Fibroblast of lung (primary cell): ENCODE results near the gene TMTC4. TPM values are rescaled to one million over a fixed set of nuclear protein-coding genes. Genes with fewer than 3 reads are reported as not detected.
A peak's percentile ranks its signal among the peaks of the same experiment; 100 is the strongest.

Source experiments
- DNase-seq, 2 donors: peaks; one replicate each; pipeline versions ENCODE4 v3.0.0 to v3.0.0-alpha.2; 2010; ENCODE audit warnings: low read depth in 2 of 2
- H2AFZ ChIP-seq: 2 replicates; pipeline ENCODE4 v1.5.1; 2012; ENCODE audit warnings: low read length, control low read depth, inconsistent platforms
- H3K27ac ChIP-seq: 2 replicates; pipeline ENCODE4 v1.5.1; 2011; ENCODE audit warnings: low read length, control low read depth; ENCODE audit not compliant: insufficient read depth
- H3K27me3 ChIP-seq: 2 replicates; pipeline ENCODE4 v1.5.1; 2011; ENCODE audit warnings: mild to moderate bottlenecking, low read length; ENCODE audit not compliant: control insufficient read depth, insufficient read depth
- H3K36me3 ChIP-seq: 2 replicates; pipeline ENCODE4 v1.5.1; 2011; ENCODE audit warnings: low read length; ENCODE audit not compliant: control insufficient read depth, insufficient read depth
- H3K4me1 ChIP-seq: 2 replicates; pipeline ENCODE4 v1.5.1; 2011; ENCODE audit warnings: low read length; ENCODE audit not compliant: control insufficient read depth, insufficient read depth; ENCODE audit errors: extremely low read depth
- H3K4me2 ChIP-seq: 2 replicates; pipeline ENCODE4 v1.5.1; 2011; ENCODE audit warnings: low read length, control low read depth; ENCODE audit not compliant: insufficient read depth; ENCODE audit errors: extremely low read depth
- H3K4me3 ChIP-seq, 4 experiments: fragments of 200-600 bp in 1 of 4; sonication (generic) in 1 of 4; replicated peaks in 1 of 4; 2 replicates each; pipeline ENCODE4 v1.5.1; 2011 to 2016; ENCODE audit warnings: low read length in 4 of 4, low read depth in 3 of 4, mild to moderate bottlenecking in 3 of 4, control low read depth in 2 of 4, inconsistent platforms in 1 of 4, mixed read lengths in 1 of 4; ENCODE audit not compliant: insufficient read depth in 1 of 4; ENCODE audit errors: control extremely low read depth in 1 of 4
- H3K79me2 ChIP-seq: 2 replicates; pipeline ENCODE4 v1.5.1; 2012; ENCODE audit warnings: mild to moderate bottlenecking, low read length, inconsistent platforms; ENCODE audit not compliant: control insufficient read depth, insufficient read depth
- H3K9ac ChIP-seq: 2 replicates; pipeline ENCODE4 v1.5.1; 2011; ENCODE audit warnings: mild to moderate bottlenecking, low read length, control low read depth; ENCODE audit not compliant: insufficient read depth
- H3K9me3 ChIP-seq: 2 replicates; pipeline ENCODE4 v1.5.1; 2012; ENCODE audit warnings: low read depth, low read length; ENCODE audit not compliant: control insufficient read depth, insufficient read depth
- H4K20me1 ChIP-seq: 2 replicates; pipeline ENCODE4 v1.5.1; 2011; ENCODE audit warnings: low read length; ENCODE audit not compliant: control insufficient read depth, insufficient read depth; ENCODE audit errors: extremely low read depth
- EZH2 ChIP-seq: IDR thresholded peaks from 2 replicates; pipeline ENCODE4 v1.5.1; 2012; ENCODE audit warnings: low read length, control low read depth, mild to moderate bottlenecking; ENCODE audit errors: missing control alignments
- polyA plus RNA-seq, 2 donors: library from polyadenylated mRNA; depleted of rRNA in 1 of 2; stranded (reverse) in 1 of 2; unstranded in 1 of 2; fragments of >200 nt; gene quantifications; 2 replicates each; pipeline ENCODE4 v1.2.1, GENCODE V29; 2011 to 2012; ENCODE audit warnings: missing spikeins in 1 of 2
- total RNA-seq: library from RNA; depleted of rRNA; stranded (reverse); fragments of >200 nt; gene quantifications from 2 replicates; pipeline ENCODE4 v1.2.1, GENCODE V29; 2014
- TF ChIP-seq, protein P1 (sequence below), 2 donors: IDR thresholded peaks in 1 of 2; conservative IDR thresholded peaks in 1 of 2; 1 replicate in 1 of 2; 2 replicates in 1 of 2; pipeline ENCODE4 v1.5.1; 2011 to 2012; ENCODE audit warnings: low read length in 2 of 2, control low read depth in 1 of 2, inconsistent platforms in 1 of 2, low read depth in 1 of 2, mild to moderate bottlenecking in 1 of 2

TMTC4 gene
- total and polyA plus RNA-seq, 2 donors (not counting 1 experiment from before 2014, with no cell fraction given): 5.5 to 19.5 TPM

- Histone ChIP-seq H3K4me1 (no peaks in the 10 kb centered on the region), H2AFZ (peak overlapping the region; percentile 24), H3K27ac (no peak overlapping the region), H3K27me3 (peaks cover 2% of the 10 kb centered on the region), H3K9ac (no peak overlapping the region), H3K9me3 (no peaks in the 10 kb centered on the region), H3K79me2 (peaks cover 2% of the 10 kb centered on the region), H3K36me3 (no peaks in the 10 kb centered on the region), H4K20me1 (no peaks in the 10 kb centered on the region), H3K4me3 (peak overlapping the region; percentile 70 to 86 (median 72)), H3K4me2 (peak overlapping the region; percentile 99)
- TF ChIP-seq EZH2: no peak
- TF ChIP-seq, protein P1, sequence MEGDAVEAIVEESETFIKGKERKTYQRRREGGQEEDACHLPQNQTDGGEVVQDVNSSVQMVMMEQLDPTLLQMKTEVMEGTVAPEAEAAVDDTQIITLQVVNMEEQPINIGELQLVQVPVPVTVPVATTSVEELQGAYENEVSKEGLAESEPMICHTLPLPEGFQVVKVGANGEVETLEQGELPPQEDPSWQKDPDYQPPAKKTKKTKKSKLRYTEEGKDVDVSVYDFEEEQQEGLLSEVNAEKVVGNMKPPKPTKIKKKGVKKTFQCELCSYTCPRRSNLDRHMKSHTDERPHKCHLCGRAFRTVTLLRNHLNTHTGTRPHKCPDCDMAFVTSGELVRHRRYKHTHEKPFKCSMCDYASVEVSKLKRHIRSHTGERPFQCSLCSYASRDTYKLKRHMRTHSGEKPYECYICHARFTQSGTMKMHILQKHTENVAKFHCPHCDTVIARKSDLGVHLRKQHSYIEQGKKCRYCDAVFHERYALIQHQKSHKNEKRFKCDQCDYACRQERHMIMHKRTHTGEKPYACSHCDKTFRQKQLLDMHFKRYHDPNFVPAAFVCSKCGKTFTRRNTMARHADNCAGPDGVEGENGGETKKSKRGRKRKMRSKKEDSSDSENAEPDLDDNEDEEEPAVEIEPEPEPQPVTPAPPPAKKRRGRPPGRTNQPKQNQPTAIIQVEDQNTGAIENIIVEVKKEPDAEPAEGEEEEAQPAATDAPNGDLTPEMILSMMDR (conservative IDR thresholded peaks at IDR 0.05 in 1 of 2, IDR thresholded peaks at IDR 0.05 in 1 of 2; ENCODE audit: low read depth in 1 of 2, low read length in 2 of 2): no peak
- DNase-seq: no peak
These were observed 1.1 kb upstream of the TMTC4 start for GRCh38 chr13:100675661-100676129.

- H3K4me2 ChIP-seq: peak overlapping the region; percentile 99
- peaks cover 2% of the 10 kb centered on the region for H3K79me2 ChIP-seq
- H3K36me3 ChIP-seq: no peaks in the 10 kb centered on the region
- peak overlapping the region; percentile 20 for H3K27ac ChIP-seq
- peaks cover 2% of the 10 kb centered on the region for H3K27me3 ChIP-seq
- no peaks in the 10 kb centered on the region for H3K4me1 ChIP-seq
- no peaks in the 10 kb centered on the region for H4K20me1 ChIP-seq
- peak overlapping the region; percentile 90 for H2AFZ ChIP-seq
- H3K4me3 ChIP-seq: peak overlapping the region; percentile 70 to 86 (median 72)
- peak; percentile 97 to 98 for DNase-seq
- H3K9ac ChIP-seq: peak overlapping the region; percentile 57
- TF ChIP-seq, protein P1 (conservative IDR thresholded peaks at IDR 0.05 in 1 of 2, IDR thresholded peaks at IDR 0.05 in 1 of 2; ENCODE audit: low read depth in 1 of 2, low read length in 2 of 2): peak; percentile 21 to 26
- no peak for TF ChIP-seq EZH2
- no peaks in the 10 kb centered on the region for H3K9me3 ChIP-seq
These were observed 471 bp upstream of the TMTC4 start for GRCh38 chr13:100674872-100675660.

DNA sequence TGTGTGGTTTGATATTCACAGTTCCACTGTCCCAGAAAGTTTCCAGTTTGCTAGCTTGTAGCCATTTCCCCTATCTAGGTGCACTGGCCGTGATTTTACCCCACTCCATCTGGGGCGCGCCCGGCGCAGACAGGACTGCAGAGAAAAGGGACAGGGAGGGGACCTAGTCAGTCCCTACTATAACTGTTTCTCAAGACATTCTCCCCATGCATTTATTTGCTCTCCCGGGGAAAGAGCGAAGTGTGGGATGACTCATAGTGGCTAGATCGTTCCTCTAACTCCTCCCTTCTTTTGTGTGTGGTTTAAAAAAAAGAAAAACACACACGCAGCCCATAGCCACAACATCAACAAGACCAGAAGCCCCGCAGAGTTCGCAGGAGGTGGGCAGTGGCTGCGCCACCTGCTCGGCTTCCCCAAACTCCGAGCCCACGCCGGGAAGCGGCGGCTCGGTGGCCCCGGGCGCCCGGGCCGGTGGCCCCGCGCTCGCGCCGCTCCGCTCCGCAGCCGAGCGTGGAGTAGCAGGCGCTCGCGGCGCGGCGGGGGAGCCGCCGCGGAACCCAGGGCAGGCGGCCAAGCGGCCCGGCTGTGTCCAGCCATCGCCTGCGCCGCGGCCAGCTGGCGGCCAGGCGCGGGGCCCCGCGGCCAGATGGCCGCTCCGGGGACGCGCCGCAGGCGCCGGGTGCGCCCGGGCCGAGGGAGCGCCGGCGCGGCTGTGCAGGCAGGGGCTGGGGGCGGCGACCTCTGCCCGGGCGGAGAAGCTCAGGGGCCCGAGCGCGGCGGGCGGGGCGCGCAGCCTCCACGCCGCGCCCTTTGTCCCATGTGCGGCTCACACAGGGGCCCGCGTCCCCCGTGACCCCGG, 653 bp downstream of the TMTC4 start:
- peaks cover 2% of the 10 kb centered on the region for H3K27me3 ChIP-seq
- H3K27ac ChIP-seq: peak overlapping the region; percentile 54
- peak overlapping the region; percentile 59 for H2AFZ ChIP-seq

More for the DNA sequence above, 653 bp downstream of the TMTC4 start:
- peak; percentile 88 to 89 for DNase-seq
- peak overlapping the region; percentile 72 for H3K4me2 ChIP-seq
- no peaks in the 10 kb centered on the region for H3K4me1 ChIP-seq
- no peaks in the 10 kb centered on the region for H4K20me1 ChIP-seq
- TF ChIP-seq EZH2: no peak
- TF ChIP-seq, protein P1 (conservative IDR thresholded peaks at IDR 0.05 in 1 of 2, IDR thresholded peaks at IDR 0.05 in 1 of 2; ENCODE audit: low read depth in 1 of 2, low read length in 2 of 2): no peak
- H3K9me3 ChIP-seq: no peaks in the 10 kb centered on the region
- peaks cover 2% of the 10 kb centered on the region for H3K79me2 ChIP-seq
- no peaks in the 10 kb centered on the region for H3K36me3 ChIP-seq
- peak overlapping the region; percentile 11 to 79 (median 48) for H3K4me3 ChIP-seq
- peak overlapping the region; percentile 48 for H3K9ac ChIP-seq
